ENCODE results near the gene E2F2.
A peak's percentile ranks its signal among the peaks of the same experiment; 100 is the strongest.

The E2F2 gene

GRCh38 chr1:23530747-23531561, at the start of gene E2F2:
TSS of gene E2F2 (minus strand) at chr1:23531233. CDS start at chr1:23530793, 440 bp downstream.
- peak; percentile 92 for DNase-seq (ENCODE audit: low spot score)

GRCh38 chr1:23578997-23579363, 47.9 kb upstream of the E2F2 start:
- no peak for DNase-seq (ENCODE audit: low spot score)

- no peak for DNase-seq (ENCODE audit: low spot score)
These were observed 47.4 kb upstream of the E2F2 start for GRCh38 chr1:23578311-23578996.

- DNase-seq (ENCODE audit: low spot score): no peak
These were observed 46.3 kb upstream of the E2F2 start for GRCh38 chr1:23577056-23578004.

GRCh38 chr1:23576338-23577055, 45.5 kb upstream of the E2F2 start:
- DNase-seq (ENCODE audit: low spot score): no peak

- no peak for DNase-seq (ENCODE audit: low spot score)
These were observed 44.3 kb upstream of the E2F2 start for GRCh38 chr1:23575226-23575810.

GRCh38 chr1:23574265-23574754, 43.3 kb upstream of the E2F2 start:
- DNase-seq (ENCODE audit: low spot score): no peak

GRCh38 chr1:23573574-23574182, 42.6 kb upstream of the E2F2 start:
- DNase-seq (ENCODE audit: low spot score): no peak

- no peak for DNase-seq (ENCODE audit: low spot score)
These were observed 40.4 kb upstream of the E2F2 start for GRCh38 chr1:23571465-23571864.

GRCh38 chr1:23570001-23570691, 39.1 kb upstream of the E2F2 start:
- DNase-seq (ENCODE audit: low spot score): no peak

- DNase-seq (ENCODE audit: low spot score): no peak
These were observed 37.8 kb upstream of the E2F2 start for GRCh38 chr1:23568608-23569383.

- no peak for DNase-seq (ENCODE audit: low spot score)
These were observed 37.1 kb upstream of the E2F2 start for GRCh38 chr1:23567996-23568607.

- DNase-seq (ENCODE audit: low spot score): no peak
These were observed 36.6 kb upstream of the E2F2 start for GRCh38 chr1:23567629-23567995.

GRCh38 chr1:23566304-23566703, 35.3 kb upstream of the E2F2 start:
- DNase-seq (ENCODE audit: low spot score): no peak

- DNase-seq (ENCODE audit: low spot score): no peak
These were observed 34.7 kb upstream of the E2F2 start for GRCh38 chr1:23565776-23566175.

- DNase-seq (ENCODE audit: low spot score): no peak
These were observed 33.6 kb upstream of the E2F2 start for GRCh38 chr1:23564529-23565122.

GRCh38 chr1:23563755-23564374, 32.8 kb upstream of the E2F2 start:
- DNase-seq (ENCODE audit: low spot score): no peak

GRCh38 chr1:23563003-23563402, 32.0 kb upstream of the E2F2 start:
- DNase-seq (ENCODE audit: low spot score): no peak

All from hematopoietic multipotent progenitor cell treated with erythropoietin and hydrocortisone succinate and interleukin-3 and kit ligand, for 15 days (in vitro differentiated cells).